Ovary (tissue), 3 donors: Measurements from ENCODE around the gene NR2E3.

ENCODE experiments used
- POLR2A ChIP-seq: fragments of 450-650 bp; IDR thresholded peaks from one replicate; pipeline ENCODE4 v1.6.1; 2017; ENCODE audit warnings: antibody characterized with exemption, mild to moderate bottlenecking, moderate library complexity
- TF ChIP-seq, protein P1 (sequence below), 3 donors: fragments of 450-650 bp in 2 of 3; fragments of 200-600 bp in 1 of 3; IDR thresholded peaks; one replicate each; pipeline versions ENCODE4 v1.5.1 to v1.8.0; 2016 to 2022; ENCODE audit warnings: antibody characterized with exemption in 3 of 3, mild to moderate bottlenecking in 1 of 3
- donor health status: DM: no; HTN: no; CAD: no.

DNA sequence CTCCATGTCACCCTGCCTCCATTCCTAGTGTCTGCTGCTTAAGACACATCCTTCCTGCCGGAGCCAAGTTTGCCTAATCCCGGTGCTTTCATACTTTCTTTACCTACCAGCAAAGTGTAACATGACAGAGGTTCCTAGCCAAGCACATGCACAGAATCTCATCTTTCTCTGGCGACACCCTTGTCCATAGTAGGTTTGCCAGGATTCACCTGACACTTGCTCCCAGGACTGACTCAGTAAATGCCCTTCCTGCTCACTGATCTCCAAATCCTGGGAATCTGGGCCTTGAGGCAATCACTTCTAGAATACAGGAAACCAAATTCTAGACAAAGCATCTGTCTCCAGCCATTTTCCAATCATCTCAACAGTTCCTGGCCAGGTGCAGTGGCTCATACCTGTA lies 10.2 kb upstream of the NR2E3 start:
- TF ChIP-seq, protein P1, sequence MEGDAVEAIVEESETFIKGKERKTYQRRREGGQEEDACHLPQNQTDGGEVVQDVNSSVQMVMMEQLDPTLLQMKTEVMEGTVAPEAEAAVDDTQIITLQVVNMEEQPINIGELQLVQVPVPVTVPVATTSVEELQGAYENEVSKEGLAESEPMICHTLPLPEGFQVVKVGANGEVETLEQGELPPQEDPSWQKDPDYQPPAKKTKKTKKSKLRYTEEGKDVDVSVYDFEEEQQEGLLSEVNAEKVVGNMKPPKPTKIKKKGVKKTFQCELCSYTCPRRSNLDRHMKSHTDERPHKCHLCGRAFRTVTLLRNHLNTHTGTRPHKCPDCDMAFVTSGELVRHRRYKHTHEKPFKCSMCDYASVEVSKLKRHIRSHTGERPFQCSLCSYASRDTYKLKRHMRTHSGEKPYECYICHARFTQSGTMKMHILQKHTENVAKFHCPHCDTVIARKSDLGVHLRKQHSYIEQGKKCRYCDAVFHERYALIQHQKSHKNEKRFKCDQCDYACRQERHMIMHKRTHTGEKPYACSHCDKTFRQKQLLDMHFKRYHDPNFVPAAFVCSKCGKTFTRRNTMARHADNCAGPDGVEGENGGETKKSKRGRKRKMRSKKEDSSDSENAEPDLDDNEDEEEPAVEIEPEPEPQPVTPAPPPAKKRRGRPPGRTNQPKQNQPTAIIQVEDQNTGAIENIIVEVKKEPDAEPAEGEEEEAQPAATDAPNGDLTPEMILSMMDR (IDR thresholded peaks at IDR 0.05) = no peak
- no peak for TF ChIP-seq POLR2A
